ENCODE measurements around the gene ZBTB40. TPM values are rescaled to one million over a fixed set of nuclear protein-coding genes. Genes with fewer than 3 reads are reported as not detected.

Gene ZBTB40
- total and polyA plus RNA-seq, 9 of the 15 experiments (the other 6 are each of a cell fraction or from before 2014, with no cell fraction given) = 2.6 to 26.0 (median 18.8) TPM

DNA sequence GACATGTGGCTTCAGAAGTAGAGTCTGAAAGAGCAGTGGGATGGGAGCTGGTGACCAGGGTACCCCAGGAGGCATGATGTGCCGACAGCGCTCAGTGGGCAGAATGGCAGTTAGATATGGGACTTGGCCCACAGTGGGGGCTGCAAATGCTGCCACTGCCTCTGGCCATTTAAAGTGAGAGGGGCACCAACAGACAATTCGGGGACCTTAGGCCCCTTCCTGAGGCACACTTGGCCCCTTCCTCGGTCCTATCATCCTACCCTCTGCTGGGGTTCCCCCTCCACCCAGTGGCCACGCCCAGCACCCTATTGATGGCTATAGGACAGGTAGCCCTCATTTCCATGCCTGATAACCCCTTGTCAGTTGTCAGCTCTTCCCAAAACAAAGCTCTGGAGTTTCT, 75.0 kb downstream of the ZBTB40 start (continued):
- TF ChIP-seq, protein P1, sequence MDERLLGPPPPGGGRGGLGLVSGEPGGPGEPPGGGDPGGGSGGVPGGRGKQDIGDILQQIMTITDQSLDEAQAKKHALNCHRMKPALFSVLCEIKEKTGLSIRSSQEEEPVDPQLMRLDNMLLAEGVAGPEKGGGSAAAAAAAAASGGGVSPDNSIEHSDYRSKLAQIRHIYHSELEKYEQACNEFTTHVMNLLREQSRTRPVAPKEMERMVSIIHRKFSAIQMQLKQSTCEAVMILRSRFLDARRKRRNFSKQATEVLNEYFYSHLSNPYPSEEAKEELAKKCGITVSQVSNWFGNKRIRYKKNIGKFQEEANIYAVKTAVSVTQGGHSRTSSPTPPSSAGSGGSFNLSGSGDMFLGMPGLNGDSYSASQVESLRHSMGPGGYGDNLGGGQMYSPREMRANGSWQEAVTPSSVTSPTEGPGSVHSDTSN (CRISPR knock-in tag; IDR thresholded peaks at IDR 0.05; ENCODE audit: low read depth) = no peak
- TF ChIP-seq, protein P1 (tag; conservative IDR thresholded peaks at IDR 0.05; ENCODE audit: low read depth) = no peak

DNA sequence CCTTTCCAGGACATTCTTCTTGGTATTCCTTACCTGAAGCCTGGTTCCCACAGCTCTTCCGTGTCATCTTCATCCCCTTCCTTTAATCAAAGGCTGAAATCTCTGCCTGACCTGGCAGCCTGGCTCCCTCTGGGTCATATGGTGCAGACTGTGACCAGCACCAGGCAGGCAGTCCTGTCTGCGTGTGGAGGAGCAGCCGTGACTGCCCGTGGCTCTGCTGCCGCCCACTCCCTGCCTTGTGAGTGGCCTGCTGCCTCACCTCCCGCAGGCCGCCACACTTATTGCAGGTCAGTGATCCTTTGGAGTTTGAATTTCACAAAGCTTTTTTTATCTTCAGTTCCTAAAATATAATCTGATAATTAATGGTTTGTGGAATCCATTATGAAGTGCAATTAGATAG, 75.5 kb downstream of the ZBTB40 start:
- no peak overlapping the region for H3K4me3 ChIP-seq
- in situ Hi-C loops (cut with MboI) (no loop called here), intact Hi-C loops (cut with micrococcal nuclease) (loop anchor here (5.0 kb wide), 1 partner anchor 115 kb away; the partner anchor contains the start of gene C1QC)
- no peaks in the 10 kb centered on the region for H3K27me3 ChIP-seq (ENCODE audit: control insufficient read depth in 2 of 2, insufficient read depth in 2 of 2, low read length in 2 of 2)
- H3K9me3 ChIP-seq (replicated peaks; ENCODE audit: control insufficient read depth, insufficient read depth, low read depth, low read length) = no peaks in the 10 kb centered on the region
- 0 out of 3 replicates have a peak, but pooled peaks have one; percentile 32 for ATAC-seq
- no peak for TF ChIP-seq XRCC5 (IDR thresholded peaks at IDR 0.05; ENCODE audit: low read depth, low read length)
- no peak for TF ChIP-seq CEBPB (tag; IDR thresholded peaks at IDR 0.05)
- no peak for TF ChIP-seq ASH1L (IDR thresholded peaks at IDR 0.05; ENCODE audit: borderline replicate concordance, low read depth, partially characterized antibody)
- peak; percentile 56 for TF ChIP-seq EGR1 (conservative IDR thresholded peaks at IDR 0.05)
- no peak for TF ChIP-seq CBX5 (IDR thresholded peaks at IDR 0.05; ENCODE audit: borderline replicate concordance, low read depth)
- no peak for TF ChIP-seq SAP30 (IDR thresholded peaks at IDR 0.05; ENCODE audit: borderline replicate concordance, insufficient read depth, low read depth, low read length, poor library complexity, severe bottlenecking)
- TF ChIP-seq, protein P2, sequence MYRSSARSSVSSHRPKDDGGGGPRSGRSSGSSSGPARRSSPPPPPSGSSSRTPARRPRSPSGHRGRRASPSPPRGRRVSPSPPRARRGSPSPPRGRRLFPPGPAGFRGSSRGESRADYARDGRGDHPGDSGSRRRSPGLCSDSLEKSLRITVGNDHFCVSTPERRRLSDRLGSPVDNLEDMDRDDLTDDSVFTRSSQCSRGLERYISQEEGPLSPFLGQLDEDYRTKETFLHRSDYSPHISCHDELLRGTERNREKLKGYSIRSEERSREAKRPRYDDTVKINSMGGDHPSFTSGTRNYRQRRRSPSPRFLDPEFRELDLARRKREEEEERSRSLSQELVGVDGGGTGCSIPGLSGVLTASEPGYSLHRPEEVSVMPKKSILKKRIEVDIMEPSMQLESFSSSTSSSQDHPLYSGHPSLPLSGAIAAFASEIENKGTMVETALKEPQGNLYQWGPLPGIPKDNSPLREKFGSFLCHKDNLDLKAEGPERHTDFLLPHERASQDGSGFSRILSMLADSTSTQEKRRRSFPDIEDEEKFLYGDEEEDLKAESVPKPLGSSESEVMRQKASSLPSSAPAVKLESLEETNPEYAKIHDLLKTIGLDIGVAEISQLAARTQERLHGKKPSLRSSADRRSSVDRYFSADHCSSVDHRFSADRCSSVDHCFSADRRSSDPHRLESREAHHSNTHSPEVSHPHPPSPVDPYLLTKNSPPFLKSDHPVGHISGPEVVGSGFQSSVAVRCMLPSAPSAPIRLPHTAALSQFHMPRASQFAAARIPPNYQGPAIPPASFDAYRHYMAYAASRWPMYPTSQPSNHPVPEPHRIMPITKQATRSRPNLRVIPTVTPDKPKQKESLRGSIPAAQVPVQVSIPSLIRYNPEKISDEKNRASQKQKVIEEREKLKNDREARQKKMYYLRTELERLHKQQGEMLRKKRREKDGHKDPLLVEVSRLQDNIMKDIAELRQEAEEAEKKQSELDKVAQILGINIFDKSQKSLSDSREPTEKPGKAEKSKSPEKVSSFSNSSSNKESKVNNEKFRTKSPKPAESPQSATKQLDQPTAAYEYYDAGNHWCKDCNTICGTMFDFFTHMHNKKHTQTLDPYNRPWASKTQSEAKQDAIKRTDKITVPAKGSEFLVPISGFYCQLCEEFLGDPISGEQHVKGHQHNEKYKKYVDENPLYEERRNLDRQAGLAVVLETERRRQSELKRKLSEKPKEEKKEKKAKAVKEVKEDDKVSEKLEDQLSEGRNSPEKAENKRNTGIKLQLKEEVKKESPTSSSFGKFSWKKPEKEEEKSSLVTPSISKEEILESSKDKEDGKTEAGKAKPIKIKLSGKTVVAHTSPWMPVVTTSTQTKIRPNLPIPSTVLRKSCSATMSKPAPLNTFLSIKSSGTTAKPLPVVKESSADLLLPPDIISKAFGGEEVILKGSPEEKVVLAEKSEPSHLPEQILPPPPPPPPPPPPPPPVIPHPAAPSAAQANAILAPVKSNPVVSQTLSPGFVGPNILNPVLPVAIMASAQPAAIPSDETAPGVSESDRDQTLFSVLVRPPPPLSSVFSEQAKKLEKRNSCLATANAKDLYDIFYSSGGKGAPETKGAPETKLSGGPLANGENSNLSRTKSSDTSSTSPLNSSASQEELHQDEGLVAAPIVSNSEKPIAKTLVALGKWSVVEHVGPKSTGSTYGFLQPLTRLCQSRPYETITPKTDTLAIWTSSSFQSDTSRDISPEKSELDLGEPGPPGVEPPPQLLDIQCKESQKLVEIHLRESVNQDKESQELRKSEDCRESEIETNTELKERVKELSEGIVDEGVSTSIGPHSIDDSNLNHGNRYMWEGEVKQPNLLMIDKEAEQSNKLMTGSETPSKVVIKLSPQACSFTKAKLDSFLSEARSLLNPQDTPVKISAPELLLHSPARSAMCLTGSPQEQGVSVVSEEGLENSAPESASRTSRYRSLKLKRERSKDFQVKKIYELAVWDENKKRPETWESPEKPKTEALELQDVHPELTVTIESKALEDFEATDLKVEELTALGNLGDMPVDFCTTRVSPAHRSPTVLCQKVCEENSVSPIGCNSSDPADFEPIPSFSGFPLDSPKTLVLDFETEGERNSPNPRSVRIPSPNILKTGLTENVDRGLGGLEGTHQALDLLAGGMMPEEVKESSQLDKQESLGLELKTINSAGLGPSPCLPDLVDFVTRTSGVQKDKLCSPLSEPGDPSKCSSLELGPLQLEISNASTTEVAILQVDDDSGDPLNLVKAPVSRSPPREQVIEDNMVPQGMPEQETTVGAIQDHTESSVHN (IDR thresholded peaks at IDR 0.05; ENCODE audit: borderline replicate concordance in 1 of 2, low read depth in 1 of 2) = no peak
- 86% methylated on average over 7 of the region's 7 CpGs for WGBS (ENCODE audit: insufficient coverage, low coverage, missing lambda C conversion rate)
- no TSS peak for BruUV-seq (replicated peaks)
- H2AFZ ChIP-seq (ENCODE audit: low read depth, low read length) = no peak overlapping the region
- no peaks in the 10 kb centered on the region for H3K79me2 ChIP-seq (ENCODE audit: control insufficient read depth, insufficient read depth, low read length)
- no peak for FAIRE-seq
- H3K4me2 ChIP-seq (ENCODE audit: insufficient read depth, low read length) = no peak overlapping the region
- H3K9me1 ChIP-seq (ENCODE audit: control insufficient read depth, insufficient read depth, low read length) = no peaks in the 10 kb centered on the region
- H3K36me3 ChIP-seq (ENCODE audit: control insufficient read depth, insufficient read depth, low read length) = peaks cover 48% of the 10 kb centered on the region
- H3K4me1 ChIP-seq (replicated peaks in 1 of 2; ENCODE audit: control insufficient read depth in 2 of 2, insufficient read depth in 2 of 2, low read length in 2 of 2) = peaks cover 0 to 2% of the 10 kb centered on the region in 2 experiments; a peak in 1 of 5 replicates
- DNase-seq (ENCODE audit: extremely low read depth in 1 of 4, low spot score in 3 of 4) = peak in 2 of 4 experiments; percentile 44 to 45
- H4K20me1 ChIP-seq (replicated peaks; ENCODE audit: control insufficient read depth, insufficient read depth, low read length) = no peaks in the 10 kb centered on the region; the same call in none of the 2 replicates
- no peak overlapping the region for H3K9ac ChIP-seq (ENCODE audit: insufficient read depth in 1 of 2, low read depth in 2 of 2, low read length in 2 of 2)
- CTCF ChIA-PET (ENCODE audit: low intra/inter-chr PET ratio) = interaction anchor here (1.7 kb wide), 1 partner anchor 107 kb away, joined by 3 read pairs; no protein-coding TSS in a partner anchor
- no peak overlapping the region for H3K27ac ChIP-seq (ENCODE audit: extremely low read depth, low read depth, low read length)
- POLR2A ChIA-PET = interaction anchor here (0.8 to 1.2 kb wide), 2 partner anchors 10 to 109 kb away, joined by 4 to 5 read pairs; partner anchors contain the start of gene C1QA

Measured in K562 (cell line).